Stimulated activated CD4-positive, alpha-beta T cell treated with anti-CD3 and anti-CD28 coated beads, Interleukin-12 subunit alpha, Interleukin-12 subunit beta, amount 100 ng/mL, for 24 hours (primary cell): ENCODE measurements around the gene SUGCT.

Experiments
- DNase-seq, 2 experiments: peaks; one replicate each; pipeline ENCODE4 v3.0.0-alpha.2; 2020; ENCODE audit warnings: low read depth in 2 of 2

The SUGCT gene

GRCh38 chr7:40903872-40904271, 769.1 kb downstream of the SUGCT start:
- DNase-seq: no peak

- DNase-seq: no peak
Observed at GRCh38 chr7:40907286-40907685, 772.5 kb downstream of the SUGCT start.

DNA sequence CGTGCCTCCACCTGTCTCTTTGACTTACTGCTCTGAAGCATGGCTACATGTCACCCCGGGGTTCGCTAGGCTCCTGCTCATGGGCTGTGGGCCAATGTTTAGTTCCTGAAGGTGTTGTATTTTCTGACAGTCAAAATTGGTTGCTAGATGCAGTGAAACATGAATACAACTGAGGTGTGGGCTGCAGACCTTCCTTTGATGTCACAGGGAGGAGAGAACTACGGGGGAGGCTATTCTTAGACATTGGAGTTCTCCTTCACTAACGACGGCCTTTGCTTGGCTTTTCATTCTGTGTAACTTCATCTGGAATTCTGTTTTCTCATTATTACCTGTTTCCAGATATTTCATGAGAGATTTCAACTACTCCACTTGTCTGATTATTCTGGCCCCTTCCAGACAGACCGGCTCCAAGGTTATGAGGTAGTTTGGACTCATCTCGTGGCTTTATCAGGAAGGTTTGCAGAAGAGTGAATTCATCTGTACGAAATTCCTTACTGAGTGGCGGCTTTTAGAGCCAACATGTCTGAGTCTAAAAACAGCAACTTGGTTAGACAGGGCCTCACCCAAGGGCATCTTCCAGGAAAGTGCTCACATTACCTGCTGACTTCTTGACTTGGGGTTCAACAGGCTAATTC, 774.7 kb downstream of the SUGCT start:
- no peak for DNase-seq
